Esophagus squamous epithelium (tissue), 4 donors: Measurements from ENCODE around the gene ZFPM1.

ENCODE experiments used
- POLR2A ChIP-seq, 4 donors: fragments of 450-650 bp; IDR thresholded peaks; one replicate each; pipeline ENCODE4 v1.6.1; 2017; ENCODE audit warnings: antibody characterized with exemption in 4 of 4, mild to moderate bottlenecking in 4 of 4, moderate library complexity in 3 of 4
- TF ChIP-seq, protein P1 (sequence below), 6 experiments: fragments of 450-650 bp in 4 of 6; fragments of 200-600 bp in 2 of 6; sonication (generic) in 2 of 6; IDR thresholded peaks; one replicate each; pipeline ENCODE4 v1.5.1; 2016 to 2019; ENCODE audit warnings: antibody characterized with exemption in 6 of 6, mild to moderate bottlenecking in 4 of 6, moderate library complexity in 4 of 6

DNA sequence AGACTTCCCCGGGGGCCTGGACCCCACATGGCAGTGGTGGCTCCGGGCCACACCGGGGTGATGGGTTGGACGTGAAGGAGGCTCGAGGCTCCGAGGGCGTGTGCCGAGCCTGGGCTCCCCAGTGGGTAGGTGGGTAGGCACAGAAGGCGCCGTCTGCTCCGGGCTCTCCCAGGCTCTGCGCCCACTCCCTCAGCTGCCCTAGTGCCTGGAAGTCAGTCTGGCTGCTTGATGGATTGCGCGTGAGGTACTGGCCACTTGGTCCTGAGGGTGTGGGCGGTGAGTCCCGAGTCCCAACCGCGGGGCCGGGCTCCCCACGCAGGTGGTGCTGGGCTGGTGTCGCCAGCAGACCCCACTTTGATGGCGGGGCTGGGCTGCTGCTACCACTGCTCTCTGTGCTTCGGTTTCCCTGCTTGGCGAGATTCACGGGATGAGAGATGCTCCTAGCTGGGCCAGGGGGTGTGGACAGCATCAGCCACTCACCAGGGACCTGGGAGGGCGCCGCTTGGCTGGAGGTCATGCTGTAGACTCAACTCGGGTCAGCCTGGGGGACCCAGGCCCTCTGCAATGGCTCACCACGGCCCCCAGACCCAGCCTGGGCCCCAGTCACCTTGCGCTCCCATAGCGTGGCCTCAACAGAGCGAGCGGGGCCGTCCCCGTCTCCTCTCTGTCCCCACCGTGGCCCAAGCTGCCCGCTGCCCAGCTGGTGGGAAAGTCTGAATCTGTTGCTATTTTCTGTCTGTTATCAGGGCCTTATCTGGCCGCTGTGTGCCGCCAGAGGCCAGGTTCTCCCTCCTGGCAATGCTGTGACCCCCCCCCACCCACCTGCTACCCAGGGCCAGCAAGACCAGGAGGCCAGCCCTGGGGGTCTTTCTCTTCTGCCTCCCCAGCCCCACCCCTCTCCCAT is 26.1 kb downstream of the ZFPM1 start:
- TF ChIP-seq, protein P1, sequence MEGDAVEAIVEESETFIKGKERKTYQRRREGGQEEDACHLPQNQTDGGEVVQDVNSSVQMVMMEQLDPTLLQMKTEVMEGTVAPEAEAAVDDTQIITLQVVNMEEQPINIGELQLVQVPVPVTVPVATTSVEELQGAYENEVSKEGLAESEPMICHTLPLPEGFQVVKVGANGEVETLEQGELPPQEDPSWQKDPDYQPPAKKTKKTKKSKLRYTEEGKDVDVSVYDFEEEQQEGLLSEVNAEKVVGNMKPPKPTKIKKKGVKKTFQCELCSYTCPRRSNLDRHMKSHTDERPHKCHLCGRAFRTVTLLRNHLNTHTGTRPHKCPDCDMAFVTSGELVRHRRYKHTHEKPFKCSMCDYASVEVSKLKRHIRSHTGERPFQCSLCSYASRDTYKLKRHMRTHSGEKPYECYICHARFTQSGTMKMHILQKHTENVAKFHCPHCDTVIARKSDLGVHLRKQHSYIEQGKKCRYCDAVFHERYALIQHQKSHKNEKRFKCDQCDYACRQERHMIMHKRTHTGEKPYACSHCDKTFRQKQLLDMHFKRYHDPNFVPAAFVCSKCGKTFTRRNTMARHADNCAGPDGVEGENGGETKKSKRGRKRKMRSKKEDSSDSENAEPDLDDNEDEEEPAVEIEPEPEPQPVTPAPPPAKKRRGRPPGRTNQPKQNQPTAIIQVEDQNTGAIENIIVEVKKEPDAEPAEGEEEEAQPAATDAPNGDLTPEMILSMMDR (IDR thresholded peaks at IDR 0.05), result no peak
- TF ChIP-seq POLR2A (IDR thresholded peaks at IDR 0.05), result no peak
